ENCODE measurements around the gene NT5DC2.

DNA sequence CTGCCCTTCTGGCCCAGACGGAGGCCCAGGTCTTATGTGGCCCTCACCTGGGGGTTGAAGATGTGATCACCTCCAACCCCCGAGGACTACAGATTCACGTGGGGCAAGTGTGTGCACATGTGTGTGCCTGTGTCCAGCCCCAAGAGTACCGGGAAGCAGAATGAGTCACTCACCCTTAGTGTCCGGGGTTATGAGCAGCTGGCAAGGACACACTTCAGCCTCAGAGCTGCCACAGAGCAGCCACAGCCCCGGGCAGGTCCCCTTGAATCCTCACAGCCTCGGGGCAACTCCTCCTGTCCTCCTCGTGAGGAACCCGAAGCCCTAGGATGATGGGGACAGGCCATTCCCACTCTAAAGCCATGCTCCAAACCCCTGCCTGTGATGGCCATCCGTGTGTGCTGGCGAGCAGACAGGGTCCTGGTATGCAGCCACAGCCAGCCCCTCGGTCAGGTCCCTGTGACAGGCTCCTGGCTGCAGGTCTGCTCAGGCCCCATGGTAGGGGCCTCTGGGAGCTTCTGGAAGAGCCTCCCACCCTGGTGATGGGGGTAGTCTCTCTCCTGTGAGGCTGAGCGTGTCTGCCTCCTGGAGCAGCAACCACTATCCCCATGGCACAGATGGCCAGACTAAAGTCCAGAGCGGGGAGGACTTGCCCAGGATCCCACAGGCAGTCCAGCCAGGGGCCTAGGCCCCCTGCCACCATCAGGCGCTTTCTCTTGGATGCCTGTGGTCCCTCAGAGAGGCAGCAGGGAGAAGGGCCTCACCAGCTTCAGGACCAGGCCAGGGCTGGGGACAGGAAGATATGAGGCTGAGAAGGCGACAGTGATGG is 37.7 kb downstream of the NT5DC2 start:
- TF ChIP-seq CTCF (IDR thresholded peaks at IDR 0.05): no peak
- no peak for TF ChIP-seq POLR2A (IDR thresholded peaks at IDR 0.05)
- TF ChIP-seq POLR2AphosphoS5 (IDR thresholded peaks at IDR 0.05): no peak

Measured in suprapubic skin (tissue), 4 donors.